ENCODE data around the gene OXSR1. TPM values are rescaled to one million over a fixed set of nuclear protein-coding genes. Genes with fewer than 3 reads are reported as not detected.

The OXSR1 gene
- total and polyA plus RNA-seq, 2 experiments from 2014 or later = 20.6 to 34.1 TPM

GRCh38 chr3:38147421-38147820, 17.9 kb upstream of the OXSR1 start:
- Histone ChIP-seq H3K27me3 (no peaks in the 10 kb centered on the region), H3K4me1 (ENCODE audit: low read depth) (no peaks in the 10 kb centered on the region), H3K27ac (no peak overlapping the region), H3K36me3 (no peaks in the 10 kb centered on the region), H3K4me3 (no peak overlapping the region), H3K9me3 (ENCODE audit: low read depth) (no peaks in the 10 kb centered on the region)
- TF ChIP-seq CTCF (IDR thresholded peaks at IDR 0.05; ENCODE audit: low read depth, low read length) = no peak
- DNase-seq (ENCODE audit: low read depth in 1 of 2, low spot score in 1 of 2) = no peak

GRCh38 chr3:38148311-38148882, 16.9 kb upstream of the OXSR1 start:
- Histone ChIP-seq H3K4me3 (no peak overlapping the region), H3K9me3 (ENCODE audit: low read depth) (no peaks in the 10 kb centered on the region), H3K4me1 (ENCODE audit: low read depth) (no peaks in the 10 kb centered on the region), H3K36me3 (no peaks in the 10 kb centered on the region), H3K27me3 (no peaks in the 10 kb centered on the region), H3K27ac (no peak overlapping the region)
- DNase-seq (ENCODE audit: low read depth in 1 of 2, low spot score in 1 of 2) = no peak
- TF ChIP-seq CTCF (IDR thresholded peaks at IDR 0.05; ENCODE audit: low read depth, low read length) = no peak

- TF ChIP-seq CTCF (IDR thresholded peaks at IDR 0.05; ENCODE audit: low read depth, low read length) = no peak
- no peak overlapping the region for H3K27ac ChIP-seq
- no peaks in the 10 kb centered on the region for H3K9me3 ChIP-seq (ENCODE audit: low read depth)
- no peak for DNase-seq (ENCODE audit: low read depth in 1 of 2, low spot score in 1 of 2)
- H3K36me3 ChIP-seq = no peaks in the 10 kb centered on the region
- H3K27me3 ChIP-seq = no peaks in the 10 kb centered on the region
- no peaks in the 10 kb centered on the region for H3K4me1 ChIP-seq (ENCODE audit: low read depth)
- H3K4me3 ChIP-seq = no peak overlapping the region
Observed at GRCh38 chr3:38149708-38150107, 15.6 kb upstream of the OXSR1 start.

GRCh38 chr3:38150780-38151528, 14.4 kb upstream of the OXSR1 start:
- H3K9me3 ChIP-seq (ENCODE audit: low read depth) = no peaks in the 10 kb centered on the region
- H3K4me1 ChIP-seq (ENCODE audit: low read depth) = no peaks in the 10 kb centered on the region
- H3K36me3 ChIP-seq = no peaks in the 10 kb centered on the region
- TF ChIP-seq CTCF (IDR thresholded peaks at IDR 0.05; ENCODE audit: low read depth, low read length) = no peak
- DNase-seq (ENCODE audit: low read depth in 1 of 2, low spot score in 1 of 2) = no peak
- H3K27ac ChIP-seq = no peak overlapping the region
- no peak overlapping the region for H3K4me3 ChIP-seq
- no peaks in the 10 kb centered on the region for H3K27me3 ChIP-seq

- TF ChIP-seq CTCF (IDR thresholded peaks at IDR 0.05; ENCODE audit: low read depth, low read length) = no peak
- H3K27ac ChIP-seq = no peak overlapping the region
- no peaks in the 10 kb centered on the region for H3K27me3 ChIP-seq
Observed at GRCh38 chr3:38151667-38152265, 13.6 kb upstream of the OXSR1 start.

More at GRCh38 chr3:38151667-38152265, 13.6 kb upstream of the OXSR1 start:
- H3K4me1 ChIP-seq (ENCODE audit: low read depth) = no peaks in the 10 kb centered on the region
- H3K4me3 ChIP-seq = no peak overlapping the region
- H3K36me3 ChIP-seq = no peaks in the 10 kb centered on the region
- DNase-seq (ENCODE audit: low read depth in 1 of 2, low spot score in 1 of 2) = no peak
- H3K9me3 ChIP-seq (ENCODE audit: low read depth) = no peaks in the 10 kb centered on the region

All from cardiac muscle cell (in vitro differentiated cells and primary cell).